CD4-positive, CD25-positive, alpha-beta regulatory T cell (primary cell): ENCODE data around the gene TLE5. TPM values are rescaled to one million over a fixed set of nuclear protein-coding genes. Genes with fewer than 3 reads are reported as not detected.
A peak's percentile ranks its signal among the peaks of the same experiment; 100 is the strongest.

ENCODE experiments used
- ATAC-seq, 2 donors: fragments of 150-1000 bp; cut with Tn5 transposase; one replicate each; pipeline ENCODE4 v1.10.0; 2021; ENCODE audit warnings: low read depth in 2 of 2, moderate number of reproducible peaks in 2 of 2, moderate library complexity in 1 of 2
- DNase-seq, 3 donors: peaks; one replicate each; pipeline versions ENCODE4 v3.0.0 to v3.0.0-alpha.2; 2012 to 2022; ENCODE audit warnings: mixed read lengths in 1 of 3
- H3K27ac ChIP-seq: one replicate; pipeline ENCODE4 v1.7.0; 2013; ENCODE audit warnings: mild to moderate bottlenecking, low read length; ENCODE audit not compliant: insufficient read depth, poor library complexity, severe bottlenecking
- H3K27me3 ChIP-seq: one replicate; pipeline ENCODE4 v1.7.0; 2013; ENCODE audit warnings: low read length; ENCODE audit not compliant: control insufficient read depth, insufficient read depth
- H3K36me3 ChIP-seq: one replicate; pipeline ENCODE4 v1.7.0; 2013; ENCODE audit warnings: mild to moderate bottlenecking, low read length, moderate library complexity; ENCODE audit not compliant: control insufficient read depth, insufficient read depth
- H3K4me1 ChIP-seq: 2 replicates; pipeline ENCODE4 v1.7.0; 2013; ENCODE audit warnings: mild to moderate bottlenecking, low read length; ENCODE audit not compliant: insufficient read depth, control insufficient read depth, poor library complexity, severe bottlenecking
- H3K4me3 ChIP-seq: one replicate; pipeline ENCODE4 v1.7.0; 2013; ENCODE audit warnings: low read depth, mild to moderate bottlenecking, low read length, moderate library complexity
- H3K9me3 ChIP-seq, 2 experiments: 1 replicate in 1 of 2; 2 replicates in 1 of 2; pipeline ENCODE4 v1.7.0; 2013; ENCODE audit warnings: low read length in 2 of 2, mild to moderate bottlenecking in 1 of 2, moderate library complexity in 1 of 2; ENCODE audit not compliant: control insufficient read depth in 2 of 2
- H3K27ac Mint-ChIP-seq, 3 donors: one replicate each; pipeline ENCODE4 v1.8.0; 2020 to 2022; ENCODE audit warnings: mild to moderate bottlenecking in 3 of 3, mixed read lengths in 3 of 3, moderate library complexity in 2 of 3
- H3K27me3 Mint-ChIP-seq: one replicate; pipeline ENCODE4 v1.8.0; 2022; ENCODE audit warnings: mild to moderate bottlenecking, mixed read lengths
- H3K36me3 Mint-ChIP-seq: one replicate; pipeline ENCODE4 v1.8.0; 2020; ENCODE audit warnings: mixed read lengths
- H3K4me1 Mint-ChIP-seq, 4 donors: one replicate each; pipeline ENCODE4 v1.8.0; 2020 to 2022; ENCODE audit warnings: mixed read lengths in 4 of 4, mild to moderate bottlenecking in 1 of 4
- H3K4me3 Mint-ChIP-seq, 4 donors: one replicate each; pipeline ENCODE4 v1.8.0; 2020 to 2022; ENCODE audit warnings: mild to moderate bottlenecking in 4 of 4, mixed read lengths in 4 of 4, moderate library complexity in 3 of 4
- H3K9me3 Mint-ChIP-seq, 7 donors: one replicate each; pipeline ENCODE4 v1.8.0; 2020 to 2022; ENCODE audit warnings: mixed read lengths in 7 of 7, mild to moderate bottlenecking in 3 of 7, moderate library complexity in 2 of 7
- polyA plus RNA-seq, 4 donors: library from polyadenylated mRNA; unstranded; fragments of 300-500 nt; fragmentation: Illumina TruSeq; gene quantifications; one replicate each; pipeline ENCODE4 v1.2.3, GENCODE V29; 2021
- total RNA-seq: library from RNA; stranded (reverse); gene quantifications from one replicate; pipeline ENCODE4 v1.2.3, GENCODE V29; 2022

The TLE5 gene
- total and polyA plus RNA-seq, 5 donors from 2014 or later = 608 to 1,009 (median 711) TPM

DNA sequence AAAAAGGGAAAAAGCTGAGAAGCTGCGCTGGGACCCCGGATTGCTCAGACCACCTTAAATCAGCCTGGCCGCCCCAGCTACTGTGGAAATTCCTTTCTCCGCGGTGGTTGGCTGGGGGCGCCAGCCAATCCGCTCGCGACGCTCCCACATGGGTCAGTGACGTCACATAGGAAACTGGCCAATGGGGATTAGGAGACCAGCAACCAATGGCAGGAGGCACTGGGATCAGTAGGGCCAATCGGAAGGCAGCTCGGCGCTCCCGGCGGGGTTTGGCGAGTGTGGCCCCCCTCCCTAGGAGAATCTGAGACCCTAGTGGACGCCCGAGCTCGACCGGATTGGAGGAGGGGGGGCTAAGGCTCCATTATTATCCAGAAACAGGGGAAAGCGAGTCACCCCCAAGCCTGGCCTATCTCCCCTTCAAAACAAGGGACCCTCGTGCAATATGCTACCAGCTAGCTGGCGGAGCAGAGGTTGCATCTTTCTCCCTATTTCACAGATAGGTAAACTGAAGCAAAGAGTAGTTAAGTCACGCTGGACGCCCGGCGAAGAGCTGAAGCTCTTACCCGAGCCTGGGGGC, 26.7 kb downstream of the TLE5 start:
- peaks cover 0 to 50% (median 14%) of the 10 kb centered on the region in 4 donors for H3K4me1 Mint-ChIP-seq
- Histone ChIP-seq H3K27me3 (no peaks in the 10 kb centered on the region), H3K9me3 (no peaks in the 10 kb centered on the region), H3K27ac (peak overlapping the region; percentile 89), H3K4me1 (peaks cover 25% of the 10 kb centered on the region), H3K36me3 (no peaks in the 10 kb centered on the region), H3K4me3 (peak overlapping the region; percentile 85)
- peaks cover 28% of the 10 kb centered on the region for H3K27me3 Mint-ChIP-seq
- peak overlapping the region; percentile 96 to 99 (median 98) for H3K27ac Mint-ChIP-seq
- ATAC-seq (peak; percentile 89 to 90), DNase-seq (peak; percentile 92 to 99 (median 96))
- peaks cover 0 to 2% (median 0%) of the 10 kb centered on the region in 7 donors for H3K9me3 Mint-ChIP-seq
- H3K4me3 Mint-ChIP-seq = peak overlapping the region; percentile 93 to 98 (median 96)
- H3K36me3 Mint-ChIP-seq = no peaks in the 10 kb centered on the region

DNA sequence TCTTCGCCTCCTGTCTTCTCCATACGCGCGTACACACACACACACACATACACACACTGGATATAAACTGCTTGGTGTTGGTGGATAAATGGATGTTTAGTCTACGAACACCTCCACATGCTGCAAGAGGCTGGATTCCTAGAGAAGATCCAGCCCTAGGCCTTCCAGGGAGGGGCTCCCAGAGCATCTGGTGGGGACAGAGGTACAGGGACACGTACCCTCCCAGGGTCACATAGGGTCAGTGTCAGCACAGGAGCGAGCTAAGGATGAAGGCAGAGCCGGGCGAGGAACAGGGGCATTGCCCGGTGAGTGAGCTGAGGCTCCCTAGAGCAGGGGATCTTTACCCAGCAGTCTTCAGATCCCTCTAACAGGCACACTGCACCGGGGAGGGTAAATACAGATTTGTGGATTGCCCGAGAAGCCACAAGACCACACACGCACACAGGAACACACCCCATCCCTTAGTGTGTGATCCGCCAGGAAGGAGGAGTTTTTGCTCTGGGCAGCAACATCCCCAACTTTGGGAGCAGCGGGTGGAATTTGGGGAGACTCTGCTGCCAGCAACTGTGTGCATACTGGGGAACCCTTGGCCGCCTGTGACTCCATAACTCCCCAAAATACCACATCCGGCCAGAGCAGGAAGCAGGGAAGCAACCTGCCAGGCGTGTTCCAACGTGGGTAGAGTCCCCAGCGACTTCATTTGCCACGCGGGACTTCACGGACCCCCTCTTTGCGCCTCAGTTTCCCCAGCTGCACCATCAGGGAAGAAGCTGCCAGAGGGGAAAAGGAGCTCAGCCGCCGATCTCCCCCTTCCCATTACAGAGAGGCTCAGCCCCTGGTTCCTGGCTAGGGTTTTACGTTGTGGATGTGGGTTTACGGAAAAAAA, 27.4 kb downstream of the TLE5 start:
- H3K36me3 ChIP-seq = no peaks in the 10 kb centered on the region
- peak in 2 of 3 donors; percentile 44 to 75 for DNase-seq
- peaks cover 29% of the 10 kb centered on the region for H3K27me3 Mint-ChIP-seq
- peaks cover 25% of the 10 kb centered on the region for H3K4me1 ChIP-seq
- peak overlapping the region; percentile 93 to 98 (median 96) for H3K4me3 Mint-ChIP-seq
- peak overlapping the region; percentile 96 to 99 (median 98) for H3K27ac Mint-ChIP-seq
- no peak for ATAC-seq
- no peaks in the 10 kb centered on the region for H3K9me3 ChIP-seq
- peaks cover 0 to 48% (median 14%) of the 10 kb centered on the region in 4 donors for H3K4me1 Mint-ChIP-seq
- H3K27me3 ChIP-seq = no peaks in the 10 kb centered on the region
- peaks cover 0 to 2% (median 0%) of the 10 kb centered on the region in 7 donors for H3K9me3 Mint-ChIP-seq
- H3K36me3 Mint-ChIP-seq = no peaks in the 10 kb centered on the region
- H3K4me3 ChIP-seq = peak overlapping the region; percentile 85
- H3K27ac ChIP-seq = peak overlapping the region; percentile 89

DNA sequence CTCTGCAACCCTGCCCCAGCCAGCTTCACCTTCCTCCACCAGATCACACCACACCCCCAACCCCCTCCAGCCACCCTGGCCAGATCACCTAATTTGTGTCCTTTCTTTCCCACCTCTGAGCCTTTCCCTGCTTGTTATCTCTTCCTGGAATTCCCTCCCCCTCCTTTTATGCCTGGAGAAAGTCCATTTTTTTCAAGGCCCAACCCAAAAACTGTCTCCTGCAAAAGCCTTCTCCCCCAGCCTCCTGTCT, 28.0 kb downstream of the TLE5 start:
- H3K4me1 Mint-ChIP-seq = peaks cover 0 to 48% (median 12%) of the 10 kb centered on the region in 4 donors
- H3K27ac ChIP-seq = no peak overlapping the region
- H3K9me3 ChIP-seq = no peaks in the 10 kb centered on the region
- no peaks in the 10 kb centered on the region for H3K36me3 ChIP-seq
- no peak overlapping the region for H3K27ac Mint-ChIP-seq
- peaks cover 29% of the 10 kb centered on the region for H3K4me1 ChIP-seq
- H3K27me3 Mint-ChIP-seq = peaks cover 34% of the 10 kb centered on the region
- H3K4me3 ChIP-seq = no peak overlapping the region
- peak overlapping the region in 3 of 4 donors; percentile 93 to 98 (median 96) for H3K4me3 Mint-ChIP-seq
- no peak for ATAC-seq
- peaks cover 0 to 1% (median 0%) of the 10 kb centered on the region in 7 donors for H3K9me3 Mint-ChIP-seq
- H3K36me3 Mint-ChIP-seq = no peaks in the 10 kb centered on the region
- DNase-seq = no peak
- no peaks in the 10 kb centered on the region for H3K27me3 ChIP-seq

GRCh38 chr19:3033595-3034405, 28.5 kb downstream of the TLE5 start:
- Mint-ChIP-seq H3K9me3 (no peaks in the 10 kb centered on the region), H3K36me3 (no peaks in the 10 kb centered on the region), H3K27ac (peak overlapping the region in 1 of 3 donors; percentile 43), H3K4me1 (peaks cover 0 to 45% (median 12%) of the 10 kb centered on the region in 4 donors), H3K4me3 (peak overlapping the region; percentile 49 to 96 (median 74)), H3K27me3 (peaks cover 34% of the 10 kb centered on the region)
- H3K9me3 ChIP-seq = no peaks in the 10 kb centered on the region
- H3K4me1 ChIP-seq = peaks cover 30% of the 10 kb centered on the region
- no peaks in the 10 kb centered on the region for H3K27me3 ChIP-seq
- no peaks in the 10 kb centered on the region for H3K36me3 ChIP-seq
- no peak overlapping the region for H3K27ac ChIP-seq
- ATAC-seq = no peak
- no peak overlapping the region for H3K4me3 ChIP-seq
- no peak for DNase-seq

DNA sequence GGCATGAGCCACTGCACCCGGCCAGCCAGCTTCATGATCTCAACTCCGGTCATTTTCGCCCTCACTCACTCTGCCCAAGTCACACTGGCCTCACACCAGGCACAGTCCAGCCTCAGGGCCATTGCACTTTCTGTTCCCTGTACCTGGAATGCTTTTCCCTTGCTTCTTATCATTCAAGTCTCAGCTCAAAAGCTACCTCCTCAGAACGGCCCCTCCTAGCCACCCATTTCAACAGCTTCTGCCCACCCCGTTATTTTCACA, 30.8 kb downstream of the TLE5 start:
- Histone ChIP-seq H3K4me3 (no peak overlapping the region), H3K9me3 (no peaks in the 10 kb centered on the region), H3K27me3 (peaks cover 5% of the 10 kb centered on the region), H3K4me1 (peaks cover 39% of the 10 kb centered on the region), H3K36me3 (no peaks in the 10 kb centered on the region), H3K27ac (no peak overlapping the region)
- Mint-ChIP-seq H3K36me3 (no peaks in the 10 kb centered on the region), H3K27me3 (peaks cover 34% of the 10 kb centered on the region), H3K9me3 (no peaks in the 10 kb centered on the region), H3K4me3 (peak overlapping the region in 3 of 4 donors; percentile 15 to 93 (median 29)), H3K27ac (peak overlapping the region in 2 of 3 donors; percentile 47 to 88), H3K4me1 (peaks cover 0 to 52% (median 15%) of the 10 kb centered on the region in 4 donors)
- no peak for DNase-seq
- ATAC-seq = no peak

DNA sequence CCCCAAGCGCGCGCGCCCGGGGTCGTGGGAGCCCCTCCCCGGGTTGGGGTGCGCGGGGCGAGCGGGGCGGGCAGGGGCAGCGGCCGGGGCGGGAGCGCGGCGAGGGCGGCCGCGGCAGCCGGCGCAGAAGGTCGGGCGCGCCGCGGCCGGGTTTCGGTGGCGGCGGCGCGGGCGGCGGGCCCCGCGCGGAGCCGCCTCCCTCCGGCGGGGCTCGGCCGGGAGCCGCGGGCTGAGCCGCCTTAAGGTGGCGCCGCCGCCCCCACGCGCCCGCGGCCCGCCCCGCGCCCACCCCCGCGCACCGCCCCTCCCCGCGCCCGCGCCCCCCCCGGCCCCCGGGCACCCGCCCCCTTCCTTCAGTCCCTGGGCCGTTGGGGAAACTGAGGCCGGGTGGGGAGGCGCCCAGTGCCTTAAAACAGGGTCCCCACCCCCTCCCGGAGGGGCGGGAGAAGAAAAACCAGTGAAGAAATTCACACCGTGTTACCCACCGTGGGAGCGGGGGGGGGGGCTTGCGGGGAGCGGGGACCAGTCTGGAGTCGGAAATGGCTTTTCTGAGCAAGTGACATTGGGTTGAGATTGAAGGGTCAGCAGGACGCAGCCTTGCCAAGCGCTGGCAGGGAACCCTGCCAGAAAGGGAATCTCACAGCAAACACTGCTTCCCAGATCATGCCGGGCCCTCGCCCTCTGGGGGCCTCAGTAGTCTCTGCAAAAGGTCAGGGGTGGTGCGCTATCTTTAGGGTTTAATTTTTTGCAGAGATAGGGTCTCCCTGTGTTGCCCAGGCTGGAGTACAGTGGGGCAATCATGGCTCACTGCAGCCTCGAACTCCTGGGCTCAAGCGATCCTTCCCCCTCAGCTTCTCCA, 33.0 kb downstream of the TLE5 start, which contains the start of gene TLE2:
TLE2 (minus strand) TSS at position 216 of the 859 bp plus-strand sequence. CDS start 376 bp downstream, outside the sequence.
- peaks cover 30% of the 10 kb centered on the region for H3K4me1 ChIP-seq
- no peak for DNase-seq
- Mint-ChIP-seq H3K4me1 (peaks cover 0 to 45% (median 6%) of the 10 kb centered on the region in 4 donors), H3K36me3 (no peaks in the 10 kb centered on the region), H3K27ac (peak within 1 kb of the TSS; percentile 20 to 89 (median 65)), H3K4me3 (peak within 1 kb of the TSS; percentile 82 to 94 (median 86)), H3K27me3 (peaks cover 16% of the 10 kb centered on the region), H3K9me3 (peaks cover 0 to 4% (median 0%) of the 10 kb centered on the region in 7 donors)
- peaks cover 5% of the 10 kb centered on the region for H3K27me3 ChIP-seq
- no peak within 1 kb of the TSS for H3K27ac ChIP-seq
- H3K9me3 ChIP-seq = no peaks in the 10 kb centered on the region
- H3K4me3 ChIP-seq = no peak within 1 kb of the TSS
- H3K36me3 ChIP-seq = no peaks in the 10 kb centered on the region
- ATAC-seq = peak in 1 of 2 donors; percentile 33
